BLaER1 treated with 17β-estradiol and CSF1 and Interleukin-3, amounts not matched to agents 10 nM and 100 nM (cell line): ENCODE results near the gene PRKCA.

Experiments used
- H3K27ac ChIP-seq, 11 experiments: shearing (Covaris generic); formaldehyde crosslinking; 2 replicates each; pipeline ENCODE4 v1.8.1; 2022
- H3K27me3 ChIP-seq, 11 experiments: shearing (Covaris generic); formaldehyde crosslinking; 2 replicates each; pipeline ENCODE4 v1.8.1; 2022
- H3K36me3 ChIP-seq, 11 experiments: shearing (Covaris generic); formaldehyde crosslinking; 2 replicates each; pipeline ENCODE4 v1.8.1; 2022
- H3K4me1 ChIP-seq, 10 experiments: shearing (Covaris generic); formaldehyde crosslinking; 2 replicates each; pipeline ENCODE4 v1.8.1; 2022
- H3K4me2 ChIP-seq, 11 experiments: shearing (Covaris generic); formaldehyde crosslinking; 2 replicates each; pipeline ENCODE4 v1.8.1; 2022
- H3K4me3 ChIP-seq, 10 experiments: shearing (Covaris generic); formaldehyde crosslinking; 2 replicates each; pipeline ENCODE4 v1.8.1; 2022
- H3K9ac ChIP-seq, 11 experiments: shearing (Covaris generic); formaldehyde crosslinking; 2 replicates each; pipeline ENCODE4 v1.8.1; 2022
- H3K9me3 ChIP-seq, 11 experiments: shearing (Covaris generic); formaldehyde crosslinking; replicated peaks in 1 of 11; 2 replicates each; pipeline ENCODE4 v1.8.1; 2022
- H4K20me1 ChIP-seq, 11 experiments: shearing (Covaris generic); formaldehyde crosslinking; 2 replicates each; pipeline ENCODE4 v1.8.1; 2022
- Cebpa-rat ChIP-seq, 11 experiments: shearing (Covaris generic); IDR thresholded peaks; 2 replicates each; pipeline ENCODE4 v1.8.1; 2022

Gene PRKCA

DNA sequence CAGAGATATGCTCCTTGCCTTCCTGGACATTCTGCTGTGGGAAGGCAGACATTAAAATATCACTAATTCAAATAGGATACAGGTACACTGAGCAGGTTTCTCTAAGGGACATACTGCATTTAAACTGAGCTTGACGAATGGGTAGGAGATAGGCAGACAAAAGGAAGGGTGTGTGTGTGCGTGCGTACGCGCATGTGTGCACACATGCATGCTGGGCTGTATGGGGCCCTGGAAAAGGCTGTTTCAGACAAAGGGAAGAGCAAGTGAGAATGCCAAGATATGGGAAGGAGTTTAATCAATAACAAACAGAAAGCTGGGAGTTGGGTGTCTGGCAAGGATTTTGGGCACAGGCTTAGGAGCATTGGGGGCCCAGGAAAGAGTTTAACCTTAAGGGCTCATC is 196.2 kb downstream of the PRKCA start:
- Histone ChIP-seq H3K4me2 (peak overlapping the region in 3 of 11 experiments; percentile 25 to 48 (median 40); a peak in 5 of 22 replicates), H3K36me3 (peaks cover 0 to 65% (median 0%) of the 10 kb centered on the region in 11 experiments; a peak in 4 of 22 replicates), H4K20me1 (peaks cover 0 to 45% (median 0%) of the 10 kb centered on the region in 11 experiments; a peak in 3 of 22 replicates), H3K9ac (no peak overlapping the region), H3K4me3 (no peak overlapping the region), H3K27ac (no peak overlapping the region), H3K27me3 (no peaks in the 10 kb centered on the region), H3K4me1 (peaks cover 35 to 76% (median 41%) of the 10 kb centered on the region in 10 experiments), H3K9me3 (no peaks in the 10 kb centered on the region)
- no peak for TF ChIP-seq Cebpa-rat (IDR thresholded peaks at IDR 0.05)

DNA sequence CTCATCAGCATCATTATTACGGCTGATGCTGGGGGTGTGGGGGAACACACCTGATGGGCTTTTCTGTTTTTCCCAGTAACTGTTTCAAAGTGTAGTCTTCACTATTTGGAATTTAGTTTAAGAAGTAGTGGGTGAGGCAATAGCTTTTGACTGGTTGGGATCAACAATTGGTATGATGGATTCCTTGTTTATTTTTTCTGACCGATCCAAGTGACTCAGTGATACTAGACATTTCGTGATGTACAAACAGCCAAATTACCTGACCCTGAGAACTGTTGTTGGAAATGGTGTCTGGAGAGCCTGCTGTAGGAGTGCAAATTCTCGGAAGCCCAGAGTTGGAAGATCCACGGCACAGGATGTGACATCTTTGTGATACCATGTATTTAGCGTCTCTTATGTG is 204.2 kb downstream of the PRKCA start:
- Histone ChIP-seq H3K9ac (no peak overlapping the region), H3K27me3 (no peaks in the 10 kb centered on the region), H3K4me1 (peaks cover 0 to 40% (median 10%) of the 10 kb centered on the region in 10 experiments; a peak in 11 of 20 replicates), H3K9me3 (no peaks in the 10 kb centered on the region), H3K4me2 (peak overlapping the region in 1 of 11 experiments; percentile 39; a peak in 2 of 22 replicates), H3K27ac (no peak overlapping the region), H4K20me1 (peaks cover 0 to 56% (median 0%) of the 10 kb centered on the region in 11 experiments; a peak in 4 of 22 replicates), H3K4me3 (no peak overlapping the region), H3K36me3 (peaks cover 0 to 33% (median 0%) of the 10 kb centered on the region in 11 experiments; a peak in 2 of 22 replicates)
- TF ChIP-seq Cebpa-rat (IDR thresholded peaks at IDR 0.05) = no peak

GRCh38 chr17:66507103-66507923 is 204.9 kb downstream of the PRKCA start:
- Histone ChIP-seq H3K4me1 (peaks cover 0 to 40% (median 10%) of the 10 kb centered on the region in 10 experiments; a peak in 11 of 20 replicates), H3K9me3 (no peaks in the 10 kb centered on the region), H3K36me3 (peaks cover 0 to 27% (median 0%) of the 10 kb centered on the region in 11 experiments; a peak in 2 of 22 replicates), H4K20me1 (peaks cover 0 to 49% (median 0%) of the 10 kb centered on the region in 11 experiments; a peak in 4 of 22 replicates), H3K9ac (peak overlapping the region in 1 of 11 experiments; percentile 30; a peak in 1 of 22 replicates), H3K27ac (peak overlapping the region in 2 of 11 experiments; percentile 9 to 17; a peak in 2 of 22 replicates), H3K27me3 (no peaks in the 10 kb centered on the region), H3K4me3 (no peak overlapping the region), H3K4me2 (peak overlapping the region in 4 of 11 experiments; percentile 6 to 73 (median 41); a peak in 6 of 22 replicates)
- no peak for TF ChIP-seq Cebpa-rat (IDR thresholded peaks at IDR 0.05)

GRCh38 chr17:66507982-66508760 is 205.8 kb downstream of the PRKCA start:
- Histone ChIP-seq H3K27me3 (no peaks in the 10 kb centered on the region), H3K4me3 (no peak overlapping the region), H4K20me1 (peaks cover 0 to 53% (median 0%) of the 10 kb centered on the region in 11 experiments; a peak in 4 of 22 replicates), H3K4me1 (peaks cover 0 to 40% (median 10%) of the 10 kb centered on the region in 10 experiments; a peak in 10 of 20 replicates), H3K27ac (peak overlapping the region in 2 of 11 experiments; percentile 9 to 17; a peak in 2 of 22 replicates), H3K36me3 (peaks cover 0 to 19% (median 0%) of the 10 kb centered on the region in 11 experiments; a peak in 2 of 22 replicates), H3K9ac (no peak overlapping the region), H3K4me2 (peak overlapping the region in 3 of 11 experiments; percentile 39 to 73 (median 43); a peak in 5 of 22 replicates), H3K9me3 (no peaks in the 10 kb centered on the region)
- no peak for TF ChIP-seq Cebpa-rat (IDR thresholded peaks at IDR 0.05)

DNA sequence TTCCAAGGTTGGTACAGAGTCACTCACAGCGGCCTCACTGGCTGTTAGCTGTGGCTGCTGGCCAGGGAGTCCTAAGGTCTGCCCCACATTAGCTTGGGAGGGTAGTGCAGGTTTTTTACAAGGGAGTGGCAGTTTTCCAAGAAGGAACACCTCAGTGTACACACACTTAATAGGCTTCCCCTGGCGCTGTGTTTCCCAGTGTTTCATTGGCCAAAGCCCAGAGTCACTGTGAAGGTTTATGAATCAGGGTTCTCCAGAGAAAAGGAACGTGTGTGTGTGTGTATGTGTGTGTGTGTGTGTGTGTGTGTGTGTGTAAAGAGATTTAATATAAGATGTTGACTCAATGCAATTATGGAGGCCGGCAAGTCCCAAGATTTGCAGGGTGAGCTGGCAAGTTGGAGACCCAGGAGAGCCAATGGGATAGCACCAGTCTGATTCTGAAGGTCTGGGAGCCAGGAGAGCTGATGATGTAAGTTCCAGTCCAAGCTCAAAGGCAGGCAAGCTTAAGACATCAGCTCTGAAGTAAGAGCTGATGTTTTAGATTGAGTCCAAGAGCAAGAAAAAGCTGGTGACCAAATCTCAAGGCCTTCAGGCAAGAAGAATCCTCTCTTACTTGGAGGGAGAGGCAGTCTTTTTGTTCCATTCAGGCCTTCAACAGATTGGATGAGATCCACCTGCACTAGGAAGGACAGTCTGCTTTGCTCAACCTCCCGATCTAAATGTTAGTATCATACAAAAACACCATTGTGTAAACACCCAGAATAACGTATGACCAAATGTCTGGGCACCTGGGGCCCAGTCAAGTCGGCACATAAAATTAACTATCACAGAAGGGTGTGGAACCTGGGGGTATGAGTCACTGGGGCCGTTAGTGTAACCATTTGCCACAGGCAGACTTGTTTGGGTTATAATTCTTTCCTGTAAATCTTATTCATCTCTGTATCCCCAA is 206.8 kb downstream of the PRKCA start:
- Histone ChIP-seq H3K4me3 (no peak overlapping the region), H4K20me1 (peaks cover 0 to 55% (median 0%) of the 10 kb centered on the region in 11 experiments; a peak in 3 of 22 replicates), H3K36me3 (peaks cover 0 to 18% (median 0%) of the 10 kb centered on the region in 11 experiments; a peak in 4 of 22 replicates), H3K9me3 (no peaks in the 10 kb centered on the region), H3K27ac (no peak overlapping the region), H3K9ac (no peak overlapping the region), H3K4me1 (peaks cover 0 to 40% (median 10%) of the 10 kb centered on the region in 10 experiments; a peak in 10 of 20 replicates), H3K27me3 (no peaks in the 10 kb centered on the region), H3K4me2 (peak overlapping the region in 4 of 11 experiments; percentile 24 to 39 (median 33); a peak in 6 of 22 replicates)
- TF ChIP-seq Cebpa-rat (IDR thresholded peaks at IDR 0.05) = no peak

GRCh38 chr17:66509926-66510325 is 207.5 kb downstream of the PRKCA start:
- Histone ChIP-seq H3K36me3 (peaks cover 0 to 22% (median 0%) of the 10 kb centered on the region in 11 experiments; a peak in 5 of 22 replicates), H3K9me3 (no peaks in the 10 kb centered on the region), H3K4me1 (peaks cover 0 to 45% (median 10%) of the 10 kb centered on the region in 10 experiments; a peak in 10 of 20 replicates), H4K20me1 (peaks cover 0 to 54% (median 0%) of the 10 kb centered on the region in 11 experiments; a peak in 3 of 22 replicates), H3K27ac (no peak overlapping the region), H3K4me3 (no peak overlapping the region), H3K9ac (no peak overlapping the region), H3K4me2 (peak overlapping the region in 6 of 11 experiments; percentile 4 to 39 (median 26); a peak in 5 of 22 replicates), H3K27me3 (no peaks in the 10 kb centered on the region)
- no peak for TF ChIP-seq Cebpa-rat (IDR thresholded peaks at IDR 0.05)

GRCh38 chr17:66511135-66511534 is 208.7 kb downstream of the PRKCA start:
- Histone ChIP-seq H3K9ac (no peak overlapping the region), H3K27me3 (no peaks in the 10 kb centered on the region), H4K20me1 (peaks cover 0 to 43% (median 0%) of the 10 kb centered on the region in 11 experiments; a peak in 2 of 22 replicates), H3K4me1 (peaks cover 0 to 55% (median 10%) of the 10 kb centered on the region in 10 experiments; a peak in 10 of 20 replicates), H3K27ac (no peak overlapping the region), H3K36me3 (peaks cover 0 to 26% (median 0%) of the 10 kb centered on the region in 11 experiments; a peak in 6 of 22 replicates), H3K4me2 (no peak overlapping the region), H3K9me3 (no peaks in the 10 kb centered on the region), H3K4me3 (no peak overlapping the region)
- no peak for TF ChIP-seq Cebpa-rat (IDR thresholded peaks at IDR 0.05)
